Muscle layer of colon (tissue), 2 donors: ENCODE data around the gene GPX3.
A peak's percentile ranks its signal among the peaks of the same experiment; 100 is the strongest.

Source experiments
- H3K27ac ChIP-seq: one replicate; pipeline ENCODE4 v1.7.0; 2013; ENCODE audit warnings: low read depth, mild to moderate bottlenecking, low read length, moderate library complexity
- H3K27me3 ChIP-seq, 2 donors: one replicate each; pipeline ENCODE4 v1.7.0; 2013; ENCODE audit warnings: low read length in 2 of 2, mild to moderate bottlenecking in 2 of 2; ENCODE audit not compliant: insufficient read depth in 2 of 2, control insufficient read depth in 1 of 2
- H3K36me3 ChIP-seq: one replicate; pipeline ENCODE4 v1.7.0; 2013; ENCODE audit warnings: mild to moderate bottlenecking, low read length; ENCODE audit not compliant: insufficient read depth
- H3K4me1 ChIP-seq: one replicate; pipeline ENCODE4 v1.7.0; 2013; ENCODE audit warnings: mild to moderate bottlenecking, low read length; ENCODE audit not compliant: insufficient read depth
- H3K4me3 ChIP-seq, 2 donors: one replicate each; pipeline ENCODE4 v1.7.0; 2013; ENCODE audit warnings: low read length in 2 of 2, low read depth in 1 of 2, mild to moderate bottlenecking in 1 of 2, moderate library complexity in 1 of 2
- H3K9ac ChIP-seq: one replicate; pipeline ENCODE4 v1.7.0; 2013; ENCODE audit warnings: low read length
- H3K9me3 ChIP-seq: one replicate; pipeline ENCODE4 v1.7.0; 2013; ENCODE audit warnings: mild to moderate bottlenecking, low read length
- donor health status: abdominal sarcoma.
- donor health status: Adenocarcinoma of cecum.

GPX3 gene

DNA sequence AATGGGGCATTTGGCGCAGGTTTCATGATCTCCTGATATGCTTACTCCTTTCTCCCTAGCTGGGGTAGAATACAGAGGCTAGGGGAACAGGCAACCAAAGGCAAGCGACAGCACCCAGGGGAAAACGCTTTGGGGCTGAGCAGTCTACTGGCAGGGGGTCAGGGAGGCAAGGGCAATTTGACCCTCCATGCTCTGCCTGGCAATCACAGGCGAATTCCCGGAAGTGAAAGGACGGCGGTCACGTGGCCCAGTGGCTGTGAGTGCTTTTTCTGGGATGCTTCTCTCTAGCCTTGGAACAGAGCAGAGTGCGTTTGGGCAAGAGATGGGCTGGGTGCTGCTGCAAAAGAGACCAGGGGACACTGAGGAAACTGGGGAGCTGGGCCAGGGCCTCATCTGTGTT is 5.7 kb downstream of the GPX3 start:
- Histone ChIP-seq H3K36me3 (peaks cover 47% of the 10 kb centered on the region), H3K9ac (no peak overlapping the region), H3K4me3 (no peak overlapping the region), H3K9me3 (no peaks in the 10 kb centered on the region), H3K27me3 (no peaks in the 10 kb centered on the region), H3K4me1 (peaks cover 34% of the 10 kb centered on the region), H3K27ac (no peak overlapping the region)

- Histone ChIP-seq H3K9me3 (no peaks in the 10 kb centered on the region), H3K27me3 (no peaks in the 10 kb centered on the region), H3K9ac (no peak overlapping the region), H3K27ac (no peak overlapping the region), H3K4me1 (peaks cover 34% of the 10 kb centered on the region), H3K36me3 (peaks cover 50% of the 10 kb centered on the region), H3K4me3 (no peak overlapping the region)
Measured at GRCh38 chr5:151026679-151027078, 6.3 kb downstream of the GPX3 start.

- Histone ChIP-seq H3K4me1 (peaks cover 32% of the 10 kb centered on the region), H3K27me3 (no peaks in the 10 kb centered on the region), H3K9ac (no peak overlapping the region), H3K9me3 (no peaks in the 10 kb centered on the region), H3K27ac (no peak overlapping the region), H3K36me3 (peaks cover 63% of the 10 kb centered on the region), H3K4me3 (no peak overlapping the region)
Measured at GRCh38 chr5:151027961-151028479, 7.6 kb downstream of the GPX3 start.

- Histone ChIP-seq H3K27me3 (no peaks in the 10 kb centered on the region), H3K36me3 (peaks cover 63% of the 10 kb centered on the region), H3K9me3 (no peaks in the 10 kb centered on the region), H3K27ac (no peak overlapping the region), H3K9ac (no peak overlapping the region), H3K4me1 (peaks cover 25% of the 10 kb centered on the region), H3K4me3 (no peak overlapping the region)
Measured at GRCh38 chr5:151028717-151029116, 8.3 kb downstream of the GPX3 start.

DNA sequence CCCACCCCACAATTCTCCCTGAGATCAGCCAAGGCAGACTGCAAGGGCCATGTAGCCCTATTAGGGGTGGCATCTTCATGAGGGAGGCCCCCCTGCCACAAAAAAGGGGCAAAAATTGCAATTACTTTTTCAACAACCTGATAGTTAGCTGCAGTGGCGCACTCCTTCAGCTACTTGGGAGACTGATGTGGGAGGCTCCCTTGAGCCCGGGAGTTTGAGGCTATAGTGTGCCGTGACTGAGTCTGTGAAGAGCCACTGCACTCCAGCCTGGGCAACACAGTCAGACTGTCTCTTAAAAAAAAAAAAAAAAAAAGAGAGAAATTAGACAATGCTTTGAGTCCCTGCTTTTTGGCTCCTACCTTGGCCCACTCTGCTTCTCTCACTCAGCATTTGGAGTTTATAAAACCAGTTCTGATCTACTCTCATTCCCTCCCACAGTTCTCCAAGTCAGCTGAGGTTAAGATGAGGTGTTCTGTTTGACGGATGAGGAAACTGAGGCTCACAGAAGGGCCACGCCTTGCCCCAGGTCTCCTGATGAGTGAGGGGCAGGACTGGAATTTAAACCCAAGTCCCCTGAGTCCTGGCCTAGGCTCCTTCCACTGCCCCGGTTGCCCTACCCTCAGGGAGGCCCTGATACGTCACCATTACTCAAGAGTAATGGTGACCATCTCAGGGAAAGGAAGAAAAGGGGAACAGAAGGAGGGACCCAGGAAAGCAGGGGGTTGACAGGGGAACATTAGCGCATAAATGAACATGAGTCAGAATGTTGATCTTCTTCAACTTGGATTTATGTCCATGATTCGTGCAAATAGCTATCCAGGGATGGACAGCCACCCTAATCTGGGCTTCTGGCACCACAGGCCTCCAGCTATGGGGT is 9.0 kb downstream of the GPX3 start:
- Histone ChIP-seq H3K9me3 (no peaks in the 10 kb centered on the region), H3K27me3 (no peaks in the 10 kb centered on the region), H3K27ac (peak overlapping the region; percentile 7), H3K4me1 (peaks cover 18% of the 10 kb centered on the region), H3K9ac (no peak overlapping the region), H3K4me3 (no peak overlapping the region), H3K36me3 (peaks cover 69% of the 10 kb centered on the region)

DNA sequence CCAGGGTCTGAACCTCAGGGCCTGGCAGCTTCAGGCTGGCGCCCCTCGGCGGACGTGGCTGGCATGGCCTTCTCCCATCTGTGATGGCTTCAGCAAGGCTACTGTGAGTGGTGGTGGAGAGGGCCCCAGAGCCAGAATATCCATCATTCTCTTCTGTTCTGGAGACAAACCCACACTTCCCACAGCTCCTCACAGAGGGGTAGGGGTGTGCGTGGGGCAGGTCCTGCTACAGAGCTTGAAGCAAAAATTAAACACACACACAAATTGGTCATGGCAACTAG is 9.6 kb downstream of the GPX3 start:
- peak overlapping the region; percentile 7 for H3K27ac ChIP-seq
- H3K27me3 ChIP-seq = no peaks in the 10 kb centered on the region
- H3K4me1 ChIP-seq = peaks cover 15% of the 10 kb centered on the region
- H3K4me3 ChIP-seq = no peak overlapping the region
- H3K36me3 ChIP-seq = peaks cover 75% of the 10 kb centered on the region
- no peak overlapping the region for H3K9ac ChIP-seq
- no peaks in the 10 kb centered on the region for H3K9me3 ChIP-seq

DNA sequence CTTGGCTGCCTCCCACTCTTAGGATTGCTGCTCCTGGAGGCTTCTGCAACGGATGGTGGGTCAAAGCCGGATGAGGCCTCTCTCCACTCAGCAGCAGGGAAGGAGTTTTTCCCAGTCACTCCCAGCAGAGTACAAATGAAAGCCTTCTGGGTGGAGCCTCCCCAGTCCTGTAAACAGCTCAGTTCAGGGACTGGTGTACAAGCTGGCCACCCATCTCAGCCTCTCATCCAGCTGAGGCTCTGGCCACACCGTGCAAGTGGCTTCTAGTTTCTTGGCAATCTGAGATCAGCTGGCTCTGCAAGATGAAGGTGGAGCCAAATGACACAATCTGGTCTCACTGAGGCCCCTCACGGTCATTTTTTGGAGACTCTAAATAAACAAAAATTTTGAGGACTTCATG is 10.0 kb downstream of the GPX3 start:
- H3K36me3 ChIP-seq = peaks cover 75% of the 10 kb centered on the region
- no peak overlapping the region for H3K4me3 ChIP-seq
- peaks cover 11% of the 10 kb centered on the region for H3K4me1 ChIP-seq
- no peak overlapping the region for H3K27ac ChIP-seq
- H3K27me3 ChIP-seq = no peaks in the 10 kb centered on the region
- H3K9me3 ChIP-seq = no peaks in the 10 kb centered on the region
- H3K9ac ChIP-seq = no peak overlapping the region

DNA sequence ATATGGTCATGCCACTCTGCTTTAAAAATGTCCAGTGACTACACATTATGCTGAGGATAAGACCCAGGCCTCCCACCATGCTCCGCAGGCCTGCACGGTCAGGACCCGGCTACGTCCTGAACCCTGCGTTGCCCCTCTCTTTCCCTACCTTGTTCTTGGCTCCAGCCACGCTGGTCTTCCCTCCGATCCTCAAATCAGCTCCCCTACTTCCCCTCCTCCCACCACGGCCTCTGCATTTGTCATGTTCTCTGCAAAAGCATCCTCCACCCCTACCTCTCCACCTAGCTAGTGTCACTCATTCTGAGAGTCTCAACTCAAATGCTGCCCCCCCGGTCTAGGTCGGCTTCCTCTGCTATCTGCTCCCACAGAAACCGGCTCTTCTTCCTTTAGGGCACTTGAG is 11.2 kb downstream of the GPX3 start:
- H3K9ac ChIP-seq = no peak overlapping the region
- H3K4me1 ChIP-seq = peaks cover 7% of the 10 kb centered on the region
- H3K27me3 ChIP-seq = no peaks in the 10 kb centered on the region
- H3K9me3 ChIP-seq = no peaks in the 10 kb centered on the region
- H3K4me3 ChIP-seq = no peak overlapping the region
- H3K27ac ChIP-seq = no peak overlapping the region
- peaks cover 79% of the 10 kb centered on the region for H3K36me3 ChIP-seq

DNA sequence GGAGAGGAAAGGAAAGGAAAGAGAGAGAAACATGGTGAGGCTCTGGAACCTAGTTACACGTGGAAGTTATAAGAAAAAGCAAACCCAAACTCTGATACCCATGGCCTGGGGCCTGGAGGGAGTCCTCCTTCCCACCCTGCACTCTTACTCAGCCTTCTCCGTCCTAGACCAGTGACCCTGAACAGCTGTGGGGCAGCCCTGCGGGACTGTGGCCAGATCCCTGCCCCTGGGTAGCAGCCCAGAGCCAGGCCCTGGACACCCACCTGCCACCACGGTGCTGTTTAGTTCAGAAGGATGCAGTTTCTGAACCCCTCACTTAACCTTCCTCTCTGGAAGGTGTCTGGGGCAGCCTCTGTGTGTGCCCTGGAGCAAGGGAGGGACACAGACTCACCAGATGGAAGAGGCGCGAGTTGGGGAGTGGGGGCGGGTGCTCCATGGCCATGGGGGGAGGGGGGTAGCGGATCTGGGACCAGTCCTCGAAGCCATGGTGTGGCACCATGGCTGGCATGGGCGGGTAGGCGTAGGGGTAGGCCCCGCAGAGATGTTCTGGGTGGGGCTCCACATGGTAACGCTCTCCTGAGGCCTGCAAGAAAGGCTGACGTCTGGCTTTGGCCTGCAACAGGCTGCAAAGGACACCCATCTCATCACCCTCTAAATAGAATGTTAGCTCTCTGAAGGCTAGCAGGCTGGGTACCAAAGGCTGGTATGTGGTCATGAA is 13.0 kb downstream of the GPX3 start:
- peaks cover 72% of the 10 kb centered on the region for H3K36me3 ChIP-seq
- no peaks in the 10 kb centered on the region for H3K9me3 ChIP-seq
- no peak overlapping the region for H3K27ac ChIP-seq
- no peak overlapping the region for H3K4me3 ChIP-seq
- peaks cover 21% of the 10 kb centered on the region for H3K4me1 ChIP-seq
- no peaks in the 10 kb centered on the region for H3K27me3 ChIP-seq
- H3K9ac ChIP-seq = no peak overlapping the region

- Histone ChIP-seq H3K27ac (no peak overlapping the region), H3K27me3 (no peaks in the 10 kb centered on the region), H3K9me3 (no peaks in the 10 kb centered on the region), H3K9ac (no peak overlapping the region), H3K4me3 (no peak overlapping the region), H3K4me1 (peaks cover 26% of the 10 kb centered on the region), H3K36me3 (peaks cover 72% of the 10 kb centered on the region)
Measured at GRCh38 chr5:151034422-151035379, 14.3 kb downstream of the GPX3 start.

DNA sequence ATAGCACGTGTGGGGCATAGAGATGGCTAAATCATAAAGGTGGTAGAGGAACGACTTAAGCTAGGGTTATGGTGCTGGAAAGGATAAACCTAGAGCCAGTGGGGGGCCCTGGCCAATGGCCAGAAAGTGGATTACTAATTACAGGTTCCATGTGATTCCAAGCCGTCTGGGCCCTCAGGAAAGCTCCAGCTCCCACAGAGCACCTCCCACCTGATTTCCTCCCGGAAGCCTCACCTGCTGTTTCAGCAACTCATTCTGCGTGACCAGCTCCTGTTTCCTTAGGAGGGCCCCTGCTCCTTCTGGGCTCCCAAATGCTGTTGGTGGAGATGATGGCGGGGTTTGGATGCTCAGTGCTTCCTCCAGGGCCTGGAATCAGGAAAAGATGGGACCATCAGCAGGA is 16.2 kb downstream of the GPX3 start:
- no peaks in the 10 kb centered on the region for H3K9me3 ChIP-seq
- H3K27me3 ChIP-seq = no peaks in the 10 kb centered on the region
- H3K9ac ChIP-seq = no peak overlapping the region
- H3K4me1 ChIP-seq = peaks cover 21% of the 10 kb centered on the region
- peaks cover 80% of the 10 kb centered on the region for H3K36me3 ChIP-seq
- no peak overlapping the region for H3K4me3 ChIP-seq
- H3K27ac ChIP-seq = no peak overlapping the region
